ENCODE data around the gene OR1E2.

Gene OR1E2

GRCh38 chr17:3433741-3434140 is at the start of gene OR1E2:
OR1E2 (minus strand) TSS chr17:3433841; CDS start chr17:3433841, 0 bp downstream.
- TF ChIP-seq CTCF (IDR thresholded peaks at IDR 0.05; ENCODE audit: low read depth, low read length), result no peak
- H3K4me3 ChIP-seq (ENCODE audit: low read depth, low read length), result no peak within 1 kb of the TSS
- DNase-seq (ENCODE audit: low read depth, low spot score), result no peak
- in situ Hi-C loops (cut with HindIII; ENCODE audit: low sequenced_read_pairs), result no loop called here

GRCh38 chr17:3482852-3483251 is 49.2 kb upstream of the OR1E2 start:
- H3K4me3 ChIP-seq (ENCODE audit: low read depth, low read length), result no peak overlapping the region
- no peak for DNase-seq (ENCODE audit: low read depth, low spot score)
- in situ Hi-C loops (cut with HindIII; ENCODE audit: low sequenced_read_pairs), result no loop called here
- TF ChIP-seq CTCF (IDR thresholded peaks at IDR 0.05; ENCODE audit: low read depth, low read length), result no peak

GRCh38 chr17:3479988-3480387 is 46.3 kb upstream of the OR1E2 start:
- no peak overlapping the region for H3K4me3 ChIP-seq (ENCODE audit: low read depth, low read length)
- no peak for TF ChIP-seq CTCF (IDR thresholded peaks at IDR 0.05; ENCODE audit: low read depth, low read length)
- no peak for DNase-seq (ENCODE audit: low read depth, low spot score)
- in situ Hi-C loops (cut with HindIII; ENCODE audit: low sequenced_read_pairs), result no loop called here

- in situ Hi-C loops (cut with HindIII; ENCODE audit: low sequenced_read_pairs), result no loop called here
- no peak within 1 kb of the TSS for H3K4me3 ChIP-seq (ENCODE audit: low read depth, low read length)
- no peak for DNase-seq (ENCODE audit: low read depth, low spot score)
- TF ChIP-seq CTCF (IDR thresholded peaks at IDR 0.05; ENCODE audit: low read depth, low read length), result no peak
Observed at GRCh38 chr17:3475812-3476610, 42.4 kb upstream of the OR1E2 start, which contains the start of gene ASPA. ASPA (plus strand) TSS chr17:3475997; CDS start chr17:3476160, 163 bp downstream.

DNA sequence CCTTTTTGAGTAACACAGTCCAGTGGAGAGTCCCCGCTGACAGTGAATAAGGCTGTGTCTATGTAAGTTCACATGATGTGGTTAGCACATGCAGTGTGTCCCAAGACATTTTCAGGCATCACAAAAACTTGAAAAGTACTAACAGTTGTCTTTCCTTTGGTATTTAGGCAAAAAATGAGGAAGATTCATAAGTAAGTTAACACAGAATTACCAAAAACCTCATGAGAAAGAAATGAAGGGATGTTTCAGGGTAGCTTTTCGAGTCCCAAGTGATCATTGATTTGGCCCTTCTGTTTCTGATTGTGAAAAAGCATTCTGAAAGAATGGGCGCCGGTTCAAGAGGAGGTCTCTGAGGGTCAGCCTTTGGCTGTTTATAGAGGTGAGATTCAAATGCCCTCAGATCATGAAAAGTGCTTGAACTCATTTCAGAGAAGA is 41.6 kb upstream of the OR1E2 start:
- in situ Hi-C loops (cut with HindIII; ENCODE audit: low sequenced_read_pairs), result no loop called here
- no peak for DNase-seq (ENCODE audit: low read depth, low spot score)
- no peak overlapping the region for H3K4me3 ChIP-seq (ENCODE audit: low read depth, low read length)
- no peak for TF ChIP-seq CTCF (IDR thresholded peaks at IDR 0.05; ENCODE audit: low read depth, low read length)

DNA sequence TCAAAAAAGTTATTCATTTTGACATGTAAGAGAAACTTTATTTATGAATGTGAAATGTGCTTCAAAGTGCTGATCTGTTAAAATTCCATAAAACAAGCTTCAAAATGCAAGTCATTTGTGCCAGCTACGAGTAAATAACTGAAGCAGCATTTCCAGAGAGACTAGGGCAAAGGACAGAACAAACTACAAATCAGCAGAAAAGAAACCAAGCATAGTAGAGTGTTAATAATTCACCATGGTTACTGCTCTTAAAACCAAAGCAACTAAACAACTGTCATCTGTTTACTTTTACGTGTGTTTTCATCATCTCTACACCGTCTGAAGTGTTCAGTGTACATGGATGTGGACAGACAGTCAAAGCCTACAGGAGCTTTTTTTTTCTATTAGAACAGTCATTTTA is 40.6 kb upstream of the OR1E2 start:
- no peak for DNase-seq (ENCODE audit: low read depth, low spot score)
- in situ Hi-C loops (cut with HindIII; ENCODE audit: low sequenced_read_pairs), result no loop called here
- H3K4me3 ChIP-seq (ENCODE audit: low read depth, low read length), result no peak overlapping the region
- no peak for TF ChIP-seq CTCF (IDR thresholded peaks at IDR 0.05; ENCODE audit: low read depth, low read length)

Data from astrocyte of the spinal cord (primary cell).